Measurements from ENCODE around the gene GIPC3.

The GIPC3 gene

DNA sequence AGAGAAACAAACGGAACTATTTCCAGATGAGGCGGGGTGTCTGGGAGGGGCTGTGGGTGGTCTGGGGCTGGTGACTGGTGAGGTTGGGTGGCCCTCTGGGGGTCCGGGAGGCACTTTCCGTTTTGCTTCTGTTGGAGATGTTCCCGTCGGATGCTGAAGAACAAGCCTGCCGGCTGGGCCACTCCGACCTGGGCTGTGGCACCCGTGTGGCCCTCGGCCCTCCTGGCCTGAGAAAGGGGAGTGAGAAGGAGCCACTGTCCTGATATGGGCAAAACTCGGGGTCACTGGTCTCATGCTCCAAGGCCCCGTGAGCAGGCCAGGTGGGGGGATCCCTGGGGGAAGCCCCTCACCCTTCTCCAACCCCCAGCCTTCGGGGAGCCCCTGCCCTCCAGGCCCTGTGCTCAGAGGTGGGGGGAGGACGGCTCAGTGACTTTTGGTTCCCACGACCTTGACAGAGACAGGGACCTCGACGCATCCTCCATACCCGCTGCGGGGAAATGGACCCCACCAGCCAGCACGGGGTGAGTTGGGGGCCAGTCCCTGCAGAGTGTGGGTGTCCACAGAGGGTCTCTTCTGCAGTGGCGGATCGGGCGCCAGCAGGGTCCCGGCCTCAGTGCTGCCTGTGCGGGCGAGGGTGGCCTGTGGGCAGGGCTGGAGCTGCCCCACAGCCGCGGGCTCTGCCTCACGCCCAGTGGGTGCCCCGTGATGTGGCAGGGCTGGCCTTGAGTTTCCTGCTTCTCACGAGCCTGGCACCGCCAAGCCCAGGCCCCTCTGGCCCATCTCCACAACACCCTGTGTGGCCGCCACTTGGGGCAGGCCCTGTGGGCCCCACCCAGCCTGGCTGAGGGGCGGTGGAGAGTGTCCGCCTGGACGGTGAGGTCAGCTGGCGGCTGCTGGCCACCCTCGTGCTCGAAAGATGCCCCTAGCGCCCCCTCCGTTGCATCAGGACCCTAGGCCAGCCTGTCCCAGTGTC, 25.8 kb downstream of the GIPC3 start:
- H3K9me3 ChIP-seq (ENCODE audit: control insufficient read depth, low read depth, low read length): no peaks in the 10 kb centered on the region
- no peak overlapping the region for H3K4me3 ChIP-seq (ENCODE audit: low read length)
- H3K36me3 ChIP-seq (ENCODE audit: control insufficient read depth, low read depth, low read length): peaks cover 6% of the 10 kb centered on the region
- H3K9ac ChIP-seq (ENCODE audit: low read length): no peak overlapping the region
- H3K27me3 ChIP-seq (ENCODE audit: control insufficient read depth, insufficient read depth, low read length): peaks cover 4% of the 10 kb centered on the region
- H3K4me1 ChIP-seq (ENCODE audit: control insufficient read depth, low read depth, low read length): no peaks in the 10 kb centered on the region
- H3K27ac ChIP-seq (ENCODE audit: low read length): no peak overlapping the region

GRCh38 chr19:3611841-3612240, 26.6 kb downstream of the GIPC3 start:
- Histone ChIP-seq H3K9ac (ENCODE audit: low read length) (no peak overlapping the region), H3K4me1 (ENCODE audit: control insufficient read depth, low read depth, low read length) (no peaks in the 10 kb centered on the region), H3K4me3 (ENCODE audit: low read length) (no peak overlapping the region), H3K9me3 (ENCODE audit: control insufficient read depth, low read depth, low read length) (no peaks in the 10 kb centered on the region), H3K36me3 (ENCODE audit: control insufficient read depth, low read depth, low read length) (peaks cover 6% of the 10 kb centered on the region), H3K27ac (ENCODE audit: low read length) (no peak overlapping the region), H3K27me3 (ENCODE audit: control insufficient read depth, insufficient read depth, low read length) (no peaks in the 10 kb centered on the region)

DNA sequence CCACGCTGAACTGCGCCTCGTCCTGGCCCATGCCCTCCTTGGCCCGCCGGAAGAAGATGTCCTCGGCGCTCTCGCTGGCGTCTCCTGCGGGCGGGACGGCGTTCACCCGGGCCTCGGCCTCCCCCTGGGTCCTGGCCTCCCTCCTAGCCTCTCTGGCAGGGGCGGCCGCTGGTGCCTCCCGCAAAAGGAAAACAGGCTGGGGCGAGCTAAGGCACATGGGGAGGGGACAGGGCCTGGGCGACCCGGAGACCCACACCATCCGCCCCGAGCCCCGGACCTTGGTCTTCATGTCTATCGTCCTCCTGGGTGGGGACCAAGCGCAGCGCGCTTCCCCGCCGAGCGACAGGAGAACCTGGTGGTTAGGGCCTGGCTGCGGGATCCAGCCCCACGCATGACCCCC, 27.1 kb downstream of the GIPC3 start:
- Histone ChIP-seq H3K27me3 (ENCODE audit: control insufficient read depth, insufficient read depth, low read length) (no peaks in the 10 kb centered on the region), H3K4me1 (ENCODE audit: control insufficient read depth, low read depth, low read length) (no peaks in the 10 kb centered on the region), H3K27ac (ENCODE audit: low read length) (no peak overlapping the region), H3K36me3 (ENCODE audit: control insufficient read depth, low read depth, low read length) (peaks cover 6% of the 10 kb centered on the region), H3K4me3 (ENCODE audit: low read length) (no peak overlapping the region), H3K9me3 (ENCODE audit: control insufficient read depth, low read depth, low read length) (no peaks in the 10 kb centered on the region), H3K9ac (ENCODE audit: low read length) (no peak overlapping the region)

- no peaks in the 10 kb centered on the region for H3K9me3 ChIP-seq (ENCODE audit: control insufficient read depth, low read depth, low read length)
- no peak overlapping the region for H3K9ac ChIP-seq (ENCODE audit: low read length)
- H3K27ac ChIP-seq (ENCODE audit: low read length): no peak overlapping the region
- peaks cover 6% of the 10 kb centered on the region for H3K36me3 ChIP-seq (ENCODE audit: control insufficient read depth, low read depth, low read length)
- H3K4me3 ChIP-seq (ENCODE audit: low read length): no peak overlapping the region
- H3K27me3 ChIP-seq (ENCODE audit: control insufficient read depth, insufficient read depth, low read length): no peaks in the 10 kb centered on the region
- H3K4me1 ChIP-seq (ENCODE audit: control insufficient read depth, low read depth, low read length): no peaks in the 10 kb centered on the region
Observed at GRCh38 chr19:3612901-3613741, 27.8 kb downstream of the GIPC3 start.

- H3K9ac ChIP-seq (ENCODE audit: low read length): no peak overlapping the region
- H3K4me3 ChIP-seq (ENCODE audit: low read length): no peak overlapping the region
- peaks cover 6% of the 10 kb centered on the region for H3K36me3 ChIP-seq (ENCODE audit: control insufficient read depth, low read depth, low read length)
Observed at GRCh38 chr19:3613818-3614661, 28.8 kb downstream of the GIPC3 start.

GRCh38 chr19:3614858-3615505, 29.7 kb downstream of the GIPC3 start:
- H3K4me1 ChIP-seq (ENCODE audit: control insufficient read depth, low read depth, low read length): no peaks in the 10 kb centered on the region
- H3K9ac ChIP-seq (ENCODE audit: low read length): no peak overlapping the region
- H3K27me3 ChIP-seq (ENCODE audit: control insufficient read depth, insufficient read depth, low read length): no peaks in the 10 kb centered on the region
- peaks cover 6% of the 10 kb centered on the region for H3K36me3 ChIP-seq (ENCODE audit: control insufficient read depth, low read depth, low read length)
- H3K9me3 ChIP-seq (ENCODE audit: control insufficient read depth, low read depth, low read length): no peaks in the 10 kb centered on the region
- no peak overlapping the region for H3K27ac ChIP-seq (ENCODE audit: low read length)
- H3K4me3 ChIP-seq (ENCODE audit: low read length): no peak overlapping the region

More at GRCh38 chr19:3613818-3614661, 28.8 kb downstream of the GIPC3 start:
- no peaks in the 10 kb centered on the region for H3K27me3 ChIP-seq (ENCODE audit: control insufficient read depth, insufficient read depth, low read length)
- H3K4me1 ChIP-seq (ENCODE audit: control insufficient read depth, low read depth, low read length): no peaks in the 10 kb centered on the region
- no peaks in the 10 kb centered on the region for H3K9me3 ChIP-seq (ENCODE audit: control insufficient read depth, low read depth, low read length)
- H3K27ac ChIP-seq (ENCODE audit: low read length): no peak overlapping the region

- Histone ChIP-seq H3K9me3 (ENCODE audit: control insufficient read depth, low read depth, low read length) (no peaks in the 10 kb centered on the region), H3K27ac (ENCODE audit: low read length) (no peak overlapping the region), H3K4me1 (ENCODE audit: control insufficient read depth, low read depth, low read length) (no peaks in the 10 kb centered on the region), H3K36me3 (ENCODE audit: control insufficient read depth, low read depth, low read length) (peaks cover 6% of the 10 kb centered on the region), H3K9ac (ENCODE audit: low read length) (no peak overlapping the region), H3K4me3 (ENCODE audit: low read length) (no peak overlapping the region), H3K27me3 (ENCODE audit: control insufficient read depth, insufficient read depth, low read length) (no peaks in the 10 kb centered on the region)
Observed at GRCh38 chr19:3615524-3616135, 30.4 kb downstream of the GIPC3 start.

DNA sequence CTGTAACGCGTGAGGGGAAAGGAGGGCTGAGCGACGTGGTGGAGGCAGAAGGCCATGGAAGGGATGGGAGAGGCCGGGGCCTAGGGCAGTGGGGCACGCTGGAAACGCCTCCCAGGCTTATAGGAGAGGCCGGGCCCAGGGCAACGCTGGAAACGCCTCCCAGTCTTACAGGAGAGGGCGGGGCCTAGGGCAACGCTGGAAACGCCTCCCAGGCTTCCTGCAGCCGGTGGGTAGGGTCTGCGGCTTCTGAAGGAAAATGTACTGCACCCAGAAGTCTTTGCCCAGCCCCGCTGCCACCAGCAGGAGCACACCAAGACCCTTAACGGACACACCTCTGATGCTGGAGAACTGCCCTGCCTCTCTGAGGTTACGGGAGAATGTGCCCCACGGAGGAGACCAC, 32.2 kb downstream of the GIPC3 start:
- Histone ChIP-seq H3K9me3 (ENCODE audit: control insufficient read depth, low read depth, low read length) (no peaks in the 10 kb centered on the region), H3K36me3 (ENCODE audit: control insufficient read depth, low read depth, low read length) (no peaks in the 10 kb centered on the region), H3K4me3 (ENCODE audit: low read length) (no peak overlapping the region), H3K9ac (ENCODE audit: low read length) (no peak overlapping the region), H3K27me3 (ENCODE audit: control insufficient read depth, insufficient read depth, low read length) (no peaks in the 10 kb centered on the region), H3K27ac (ENCODE audit: low read length) (no peak overlapping the region), H3K4me1 (ENCODE audit: control insufficient read depth, low read depth, low read length) (no peaks in the 10 kb centered on the region)

DNA sequence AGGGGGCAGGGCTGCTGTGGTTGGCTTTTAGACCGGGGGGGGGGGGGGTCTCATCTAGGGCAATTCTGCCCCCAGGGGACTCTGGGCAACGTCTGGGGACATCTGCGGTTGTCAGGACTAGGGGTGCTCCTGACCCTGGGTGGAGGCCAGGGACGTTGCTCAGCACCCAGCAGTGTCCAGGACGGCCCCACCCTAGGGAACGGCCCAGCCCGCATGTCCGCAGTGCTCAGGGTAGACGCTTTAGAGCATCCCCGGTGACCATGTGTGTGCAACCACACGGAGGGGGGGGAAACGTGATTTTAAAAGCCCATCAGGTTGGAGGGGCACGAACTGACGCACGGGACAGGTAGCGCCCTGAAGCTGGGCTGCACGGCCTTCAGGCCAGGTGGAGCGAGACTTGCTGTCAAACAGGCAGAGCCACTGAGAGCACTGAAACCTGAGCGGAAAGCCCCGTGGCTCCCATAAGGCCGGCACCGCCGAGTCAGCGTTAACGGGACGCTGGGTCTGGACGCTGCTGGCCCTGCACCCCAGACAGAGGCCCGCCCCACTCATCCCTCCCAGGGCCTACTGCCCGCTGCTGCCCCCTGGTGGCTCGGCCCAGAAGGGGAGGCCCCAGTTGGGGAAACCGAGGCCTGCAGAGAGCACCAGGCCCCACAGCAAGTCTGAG, 33.0 kb downstream of the GIPC3 start:
- Histone ChIP-seq H3K27me3 (ENCODE audit: control insufficient read depth, insufficient read depth, low read length) (no peaks in the 10 kb centered on the region), H3K9me3 (ENCODE audit: control insufficient read depth, low read depth, low read length) (no peaks in the 10 kb centered on the region), H3K27ac (ENCODE audit: low read length) (no peak overlapping the region), H3K36me3 (ENCODE audit: control insufficient read depth, low read depth, low read length) (peaks cover under 1% of the 10 kb centered on the region), H3K4me1 (ENCODE audit: control insufficient read depth, low read depth, low read length) (no peaks in the 10 kb centered on the region), H3K9ac (ENCODE audit: low read length) (no peak overlapping the region), H3K4me3 (ENCODE audit: low read length) (no peak overlapping the region)

Data from iPS-18a (cell line).